Testis (tissue), 2 donors: ENCODE data around the gene MYOZ1.

Experiments
- POLR2A ChIP-seq: fragments of 450-650 bp; IDR thresholded peaks from one replicate; pipeline ENCODE4 v1.6.1; 2017; ENCODE audit warnings: antibody characterized with exemption, mild to moderate bottlenecking, moderate library complexity
- TF ChIP-seq, protein P1 (sequence below), 3 experiments: fragments of 450-650 bp in 2 of 3; fragments of 200-600 bp in 1 of 3; sonication (generic) in 1 of 3; IDR thresholded peaks; one replicate each; pipeline ENCODE4 v1.5.1; 2016 to 2019; ENCODE audit warnings: antibody characterized with exemption in 3 of 3, mild to moderate bottlenecking in 2 of 3, moderate library complexity in 1 of 3

DNA sequence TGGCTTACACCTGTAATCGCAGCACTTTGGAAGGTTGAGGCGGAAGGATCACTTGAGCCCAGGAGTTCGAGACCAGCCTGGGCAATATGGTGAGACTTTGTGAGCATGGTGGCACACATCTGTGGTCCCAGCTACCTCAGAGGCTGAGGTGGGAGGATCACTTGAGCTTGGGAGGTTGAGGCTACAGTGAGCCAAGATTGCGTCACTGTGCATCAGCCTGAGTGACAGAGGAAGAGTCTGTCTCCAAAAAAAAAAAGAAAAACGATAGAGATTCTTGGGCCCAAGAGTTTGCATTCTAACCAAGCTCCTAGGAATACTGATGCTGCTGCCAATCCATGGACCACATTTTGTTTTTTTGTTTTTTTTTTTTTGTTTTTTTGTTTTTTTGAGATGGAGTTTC, 12.1 kb downstream of the MYOZ1 start:
- TF ChIP-seq, protein P1, sequence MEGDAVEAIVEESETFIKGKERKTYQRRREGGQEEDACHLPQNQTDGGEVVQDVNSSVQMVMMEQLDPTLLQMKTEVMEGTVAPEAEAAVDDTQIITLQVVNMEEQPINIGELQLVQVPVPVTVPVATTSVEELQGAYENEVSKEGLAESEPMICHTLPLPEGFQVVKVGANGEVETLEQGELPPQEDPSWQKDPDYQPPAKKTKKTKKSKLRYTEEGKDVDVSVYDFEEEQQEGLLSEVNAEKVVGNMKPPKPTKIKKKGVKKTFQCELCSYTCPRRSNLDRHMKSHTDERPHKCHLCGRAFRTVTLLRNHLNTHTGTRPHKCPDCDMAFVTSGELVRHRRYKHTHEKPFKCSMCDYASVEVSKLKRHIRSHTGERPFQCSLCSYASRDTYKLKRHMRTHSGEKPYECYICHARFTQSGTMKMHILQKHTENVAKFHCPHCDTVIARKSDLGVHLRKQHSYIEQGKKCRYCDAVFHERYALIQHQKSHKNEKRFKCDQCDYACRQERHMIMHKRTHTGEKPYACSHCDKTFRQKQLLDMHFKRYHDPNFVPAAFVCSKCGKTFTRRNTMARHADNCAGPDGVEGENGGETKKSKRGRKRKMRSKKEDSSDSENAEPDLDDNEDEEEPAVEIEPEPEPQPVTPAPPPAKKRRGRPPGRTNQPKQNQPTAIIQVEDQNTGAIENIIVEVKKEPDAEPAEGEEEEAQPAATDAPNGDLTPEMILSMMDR (IDR thresholded peaks at IDR 0.05) = no peak
- no peak for TF ChIP-seq POLR2A
